Measurements from ENCODE around the gene UPF1. TPM values are rescaled to one million over a fixed set of nuclear protein-coding genes. Genes with fewer than 3 reads are reported as not detected.
"Not testable (repeated sequence)": the region's sequence is repeated elsewhere in the genome, so short reads cannot be mapped to it uniquely, and the experiment has no call there.

The UPF1 gene
- polyA plus RNA-seq, 10 donors: 27.4 to 43.7 (median 35.2) TPM

GRCh38 chr19:18913466-18913865, 81.7 kb downstream of the UPF1 start:
- no peak for DNase-seq

- peak in 1 of 3 donors; percentile 48 for DNase-seq
Observed at GRCh38 chr19:18915639-18916038, 83.9 kb downstream of the UPF1 start.

GRCh38 chr19:18917593-18917992, 85.8 kb downstream of the UPF1 start:
- DNase-seq: not testable (repeated sequence)

Other genes with a start within 250 kb of the UPF1 start
- 10 to 100 TPM; 17.4 to 43.2 (median 27.6) TPM for gene REX1BD, start 243.2 kb upstream of the UPF1 start, polyA plus RNA-seq (ENCODE audit: insufficient read length in 10 of 10)
- gene CRLF1, start 225.2 kb upstream of the UPF1 start, polyA plus RNA-seq (ENCODE audit: insufficient read length in 10 of 10): 10 to 100 TPM in 6 of 10 donors, 1 to 10 TPM in 4; 3.2 to 29.6 (median 10.3) TPM
- gene TMEM59L, start 219.1 kb upstream of the UPF1 start, polyA plus RNA-seq (ENCODE audit: insufficient read length in 10 of 10): 10 to 100 TPM in 5 of 10 donors, 1 to 10 TPM in 5; 3.9 to 16.5 (median 10.0) TPM
- 1 to 10 TPM; 3.1 to 4.7 (median 3.6) TPM for gene KLHL26, start 194.9 kb upstream of the UPF1 start, polyA plus RNA-seq (ENCODE audit: insufficient read length in 10 of 10)
- gene CRTC1, start 148.3 kb upstream of the UPF1 start, polyA plus RNA-seq (ENCODE audit: insufficient read length in 10 of 10): 10 to 100 TPM; 10.5 to 14.4 (median 11.5) TPM
- gene COMP, start 40.7 kb upstream of the UPF1 start, polyA plus RNA-seq (ENCODE audit: insufficient read length in 10 of 10): 10 to 100 TPM in 6 of 10 donors, 1 to 10 TPM in 2, under 1 TPM in 2; 0.41 to 22.5 (median 10.9) TPM
- gene CERS1, start 64.2 kb downstream of the UPF1 start, polyA plus RNA-seq (ENCODE audit: insufficient read length in 10 of 10): 10 to 100 TPM; 26.8 to 36.8 (median 32.0) TPM
- gene COPE, start 87.4 kb downstream of the UPF1 start, polyA plus RNA-seq (ENCODE audit: insufficient read length in 10 of 10): 100 to 1,000 TPM in 1 of 10 donors, 10 to 100 TPM in 9; 60.4 to 102 (median 78.4) TPM
- 10 to 100 TPM; 27.4 to 45.6 (median 35.3) TPM for gene DDX49, start 87.8 kb downstream of the UPF1 start, polyA plus RNA-seq (ENCODE audit: insufficient read length in 10 of 10)
- gene HOMER3, start 109.3 kb downstream of the UPF1 start, polyA plus RNA-seq (ENCODE audit: insufficient read length in 10 of 10): 10 to 100 TPM; 56.0 to 77.6 (median 63.5) TPM
- 10 to 100 TPM; 45.5 to 96.1 (median 58.4) TPM for gene SUGP2, start 201.6 kb downstream of the UPF1 start, polyA plus RNA-seq (ENCODE audit: insufficient read length in 10 of 10)
- 10 to 100 TPM; 20.5 to 33.1 (median 29.5) TPM for gene ARMC6, start 201.6 kb downstream of the UPF1 start, polyA plus RNA-seq (ENCODE audit: insufficient read length in 10 of 10)
- 10 to 100 TPM in 2 of 10 donors, 1 to 10 TPM in 8; 7.5 to 10.7 (median 9.3) TPM for gene SLC25A42, start 232.0 kb downstream of the UPF1 start, polyA plus RNA-seq (ENCODE audit: insufficient read length in 10 of 10)